GM19324 (cell line): Measurements from ENCODE around the gene P2RX6.
"Not testable (repeated sequence)": the region's sequence is repeated elsewhere in the genome, so short reads cannot be mapped to it uniquely, and the experiment has no call there.

Source experiments
- ATAC-seq: cut with Tn5 transposase; IDR thresholded peaks from one replicate; pipeline ENCODE4 v1.9.1; 2021; ENCODE audit warnings: mild to moderate bottlenecking, moderate library complexity; ENCODE audit not compliant: unreplicated experiment, low FRiP score

Gene P2RX6

GRCh38 chr22:21051145-21051830 is 36.3 kb downstream of the P2RX6 start:
- no peak for ATAC-seq

- no peak for ATAC-seq
These were observed 37.0 kb downstream of the P2RX6 start for GRCh38 chr22:21051831-21052400.

- ATAC-seq = no peak
These were observed 37.9 kb downstream of the P2RX6 start for GRCh38 chr22:21052715-21053459.

- no peak for ATAC-seq
These were observed 39.2 kb downstream of the P2RX6 start for GRCh38 chr22:21054046-21054713.

GRCh38 chr22:21054714-21055563 is 40.0 kb downstream of the P2RX6 start:
- ATAC-seq = no peak

GRCh38 chr22:21055564-21055834 is 40.5 kb downstream of the P2RX6 start:
- ATAC-seq = no peak

GRCh38 chr22:21055880-21056319 is 40.9 kb downstream of the P2RX6 start:
- no peak for ATAC-seq

- not testable (repeated sequence) for ATAC-seq
These were observed 45.4 kb downstream of the P2RX6 start for GRCh38 chr22:21060363-21060762.

GRCh38 chr22:21061660-21062321 is 46.8 kb downstream of the P2RX6 start:
- ATAC-seq = not testable (repeated sequence)

- ATAC-seq = not testable (repeated sequence)
These were observed 49.5 kb downstream of the P2RX6 start for GRCh38 chr22:21064425-21064824.

GRCh38 chr22:21064917-21065864 is 50.2 kb downstream of the P2RX6 start:
- ATAC-seq = no peak

GRCh38 chr22:21067075-21067900 is 52.3 kb downstream of the P2RX6 start:
- no peak for ATAC-seq

GRCh38 chr22:21067901-21068680 is 53.1 kb downstream of the P2RX6 start:
- ATAC-seq = no peak

- no peak for ATAC-seq
These were observed 53.8 kb downstream of the P2RX6 start for GRCh38 chr22:21068681-21069276.

GRCh38 chr22:21069375-21069774 is 54.4 kb downstream of the P2RX6 start:
- no peak for ATAC-seq

GRCh38 chr22:21070690-21071615 is 56.0 kb downstream of the P2RX6 start:
- no peak for ATAC-seq
